Activated CD4-positive, alpha-beta T cell treated with anti-CD3 and anti-CD28 coated beads, Interleukin-2, amount 50 U/mL, for 48 hours (primary cell): ENCODE data around the gene ST6GALNAC5.

Experiments used
- DNase-seq, 2 experiments: peaks; one replicate each; pipeline ENCODE4 v3.0.0-alpha.2; 2020

ST6GALNAC5 gene

GRCh38 chr1:77056525-77056924, 189.2 kb downstream of the ST6GALNAC5 start:
- no peak for DNase-seq

GRCh38 chr1:77057994-77058585, 190.8 kb downstream of the ST6GALNAC5 start:
- no peak for DNase-seq

- no peak for DNase-seq
Measured at GRCh38 chr1:77060000-77060399, 192.7 kb downstream of the ST6GALNAC5 start.

GRCh38 chr1:77061162-77061561, 193.9 kb downstream of the ST6GALNAC5 start:
- DNase-seq = no peak

GRCh38 chr1:77063118-77063517, 195.8 kb downstream of the ST6GALNAC5 start:
- DNase-seq = no peak

GRCh38 chr1:77064246-77064645, 197.0 kb downstream of the ST6GALNAC5 start:
- DNase-seq = no peak

GRCh38 chr1:77065693-77066342, 198.5 kb downstream of the ST6GALNAC5 start:
- DNase-seq = no peak

- DNase-seq = no peak
Measured at GRCh38 chr1:77068013-77068412, 200.7 kb downstream of the ST6GALNAC5 start.

- no peak for DNase-seq
Measured at GRCh38 chr1:77076759-77077158, 209.5 kb downstream of the ST6GALNAC5 start.

- no peak for DNase-seq
Measured at GRCh38 chr1:77081834-77082233, 214.6 kb downstream of the ST6GALNAC5 start.

GRCh38 chr1:77084457-77084856, 217.2 kb downstream of the ST6GALNAC5 start:
- DNase-seq = no peak

GRCh38 chr1:77085109-77085508, 217.8 kb downstream of the ST6GALNAC5 start:
- DNase-seq = no peak

- no peak for DNase-seq
Measured at GRCh38 chr1:77089756-77090155, 222.5 kb downstream of the ST6GALNAC5 start.

GRCh38 chr1:77095236-77095635, 228.0 kb downstream of the ST6GALNAC5 start:
- DNase-seq = no peak

- DNase-seq = no peak
Measured at GRCh38 chr1:77096496-77097255, 229.4 kb downstream of the ST6GALNAC5 start.

GRCh38 chr1:77100875-77101274, 233.6 kb downstream of the ST6GALNAC5 start:
- DNase-seq = no peak

GRCh38 chr1:77103486-77103885, 236.2 kb downstream of the ST6GALNAC5 start:
- DNase-seq = no peak

GRCh38 chr1:77104672-77105071, 237.4 kb downstream of the ST6GALNAC5 start:
- no peak for DNase-seq
